IPS-NIHi11 (cell line): Measurements from ENCODE around the gene IPP.
"Not testable (repeated sequence)": the region's sequence is repeated elsewhere in the genome, so short reads cannot be mapped to it uniquely, and the experiment has no call there.

Experiments
- DNase-seq: peaks from one replicate; pipeline ENCODE4 v3.0.0; 2012; ENCODE audit warnings: mixed read lengths, low spot score

The IPP gene

DNA sequence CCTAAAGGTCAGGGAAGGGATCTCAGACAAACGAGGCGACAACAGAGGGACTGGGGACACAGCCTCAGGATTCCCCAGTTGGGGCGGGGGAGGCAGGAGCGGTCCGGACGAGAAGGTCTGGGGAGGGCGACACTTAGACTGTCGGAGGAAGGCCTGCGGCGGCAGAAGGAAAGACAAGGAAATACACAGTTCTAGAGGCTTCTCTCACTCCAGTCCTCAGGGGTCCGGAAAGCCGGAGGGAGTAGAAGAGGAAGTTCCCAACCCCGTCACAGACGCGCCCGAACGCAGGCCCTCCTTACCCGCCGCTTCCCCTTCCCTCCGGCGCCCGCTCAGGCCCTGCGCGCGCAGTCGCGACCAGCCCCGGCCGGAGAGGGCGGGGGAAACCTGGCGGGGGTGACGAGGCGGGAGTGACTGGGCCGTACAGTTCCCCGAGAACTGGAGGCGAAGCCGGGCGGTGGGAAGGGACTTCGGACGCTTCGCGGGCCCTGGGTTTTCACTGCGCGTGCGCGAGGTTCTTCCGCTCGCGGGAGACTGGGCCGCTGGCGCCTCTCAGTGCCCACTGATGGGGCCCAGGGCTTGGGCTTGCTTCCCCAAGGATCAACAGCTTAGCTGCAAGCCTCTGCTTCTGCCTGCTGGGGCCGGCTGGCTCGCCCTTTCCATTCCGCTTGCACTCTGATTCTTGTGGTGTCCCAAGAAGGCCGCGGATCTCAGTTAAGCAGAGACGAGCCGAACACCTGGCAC is at the start of gene IPP:
IPP (minus strand) TSS at position 356 of the 741 bp plus-strand sequence. CDS start 4,242 bp downstream, outside the sequence.
- peak; percentile 98 for DNase-seq

DNA sequence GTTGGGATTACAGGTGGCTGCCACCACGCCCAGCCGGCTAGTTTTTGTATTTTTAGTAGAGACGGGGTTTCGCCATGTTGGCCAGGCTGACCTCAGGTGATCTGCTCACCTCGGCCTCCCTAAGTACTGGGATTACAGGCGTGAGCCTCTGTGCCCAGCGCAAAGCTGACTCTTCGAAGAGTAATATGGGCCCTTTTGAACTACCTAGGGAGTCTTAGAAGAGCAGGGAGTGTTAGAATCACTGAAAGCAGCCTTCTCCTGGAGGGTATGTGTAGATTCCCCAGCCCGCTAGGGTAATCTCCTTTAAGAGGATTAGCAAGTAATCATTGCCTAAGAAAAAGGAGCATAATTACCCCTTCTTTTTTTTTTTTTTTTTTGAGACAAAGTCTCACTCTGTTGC is 46.5 kb upstream of the IPP start:
- DNase-seq, result no peak

DNA sequence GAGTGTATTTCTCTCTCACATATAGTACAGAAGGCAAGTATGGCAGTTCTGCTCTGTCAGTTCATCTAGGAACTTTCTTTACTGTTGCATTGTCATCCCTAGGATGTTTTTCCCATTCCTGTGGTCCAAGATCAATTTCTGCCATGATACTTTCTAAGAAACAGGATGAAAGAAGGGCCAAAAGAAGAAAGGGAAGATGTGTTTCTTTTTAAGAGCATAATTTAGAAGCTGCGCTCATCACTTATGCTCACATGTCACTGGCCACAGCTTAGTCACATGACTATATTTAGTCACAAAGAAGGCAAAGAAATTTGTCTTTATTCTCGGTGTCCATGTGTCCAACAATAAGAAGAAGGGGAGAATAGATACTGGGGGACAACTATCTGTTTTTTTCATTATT is 45.9 kb upstream of the IPP start:
- DNase-seq, result no peak

DNA sequence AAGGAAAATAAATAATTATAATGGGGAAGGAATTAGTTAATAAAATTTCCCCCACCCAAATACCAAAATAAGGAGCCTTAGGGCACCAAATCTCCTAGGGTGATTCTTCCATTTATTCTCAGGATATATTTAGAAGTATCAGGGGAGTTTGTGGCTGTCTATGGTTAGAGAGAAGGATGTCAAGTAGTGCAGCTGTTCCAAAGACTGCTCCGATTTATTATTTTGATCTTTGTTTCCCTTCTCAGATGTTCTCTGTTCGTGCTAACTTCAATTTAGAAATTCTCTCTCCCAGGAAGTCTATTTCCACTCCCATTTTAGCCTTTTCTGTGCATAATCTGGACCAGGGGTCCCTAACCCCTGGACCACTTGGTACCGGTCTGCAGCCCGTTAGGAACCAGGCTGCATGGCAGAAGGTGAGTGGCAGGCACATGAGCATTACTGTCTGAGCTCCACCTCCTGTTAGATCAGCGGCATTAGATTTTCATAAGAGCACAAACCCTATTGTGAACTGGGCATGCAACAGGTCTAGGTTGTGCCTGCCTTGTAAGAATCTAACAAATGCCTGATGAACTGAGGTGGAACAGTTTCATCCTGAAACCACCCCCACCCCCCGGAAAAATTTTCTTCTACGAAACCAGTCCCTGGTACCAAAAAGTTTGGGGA is 43.6 kb upstream of the IPP start:
- no peak for DNase-seq

DNA sequence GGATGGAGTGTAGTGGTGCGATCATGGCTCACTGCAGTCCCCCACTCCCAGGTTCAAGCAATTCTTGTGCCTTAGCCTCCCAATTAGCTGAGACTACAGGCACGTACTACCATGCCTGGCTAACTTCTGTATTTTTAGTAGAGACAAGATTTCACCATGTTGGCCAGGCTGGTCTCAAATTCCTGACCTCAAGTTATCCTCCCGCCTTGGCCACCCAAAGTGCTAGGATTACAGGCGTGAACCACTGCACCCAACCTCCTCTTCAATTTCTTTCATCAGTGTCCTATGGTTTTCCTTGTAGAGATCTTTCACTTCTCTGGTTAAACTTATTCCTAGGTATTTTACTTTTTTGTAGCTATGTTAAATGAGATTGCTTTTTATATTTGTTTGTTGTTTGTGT is 42.3 kb upstream of the IPP start:
- DNase-seq, result no peak

DNA sequence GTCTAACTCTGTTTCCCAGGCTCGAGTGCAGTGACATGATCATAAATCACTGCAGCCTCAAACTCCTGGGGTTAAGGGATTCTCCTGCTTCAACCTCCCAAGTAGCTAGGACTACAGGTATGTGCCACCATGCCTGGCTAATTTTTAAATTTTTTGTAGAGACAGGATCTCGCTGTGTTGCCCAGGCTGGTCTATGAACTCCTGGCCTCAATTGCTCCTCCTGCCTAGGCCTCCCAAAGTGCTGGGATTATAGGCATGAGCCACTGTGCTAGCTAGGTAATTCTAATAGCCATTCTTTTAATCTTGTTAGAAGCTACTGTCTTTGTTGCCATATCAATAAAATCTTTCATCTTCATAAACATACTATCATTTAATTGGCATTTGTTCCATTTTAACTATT is 39.1 kb upstream of the IPP start:
- DNase-seq, result no peak

DNA sequence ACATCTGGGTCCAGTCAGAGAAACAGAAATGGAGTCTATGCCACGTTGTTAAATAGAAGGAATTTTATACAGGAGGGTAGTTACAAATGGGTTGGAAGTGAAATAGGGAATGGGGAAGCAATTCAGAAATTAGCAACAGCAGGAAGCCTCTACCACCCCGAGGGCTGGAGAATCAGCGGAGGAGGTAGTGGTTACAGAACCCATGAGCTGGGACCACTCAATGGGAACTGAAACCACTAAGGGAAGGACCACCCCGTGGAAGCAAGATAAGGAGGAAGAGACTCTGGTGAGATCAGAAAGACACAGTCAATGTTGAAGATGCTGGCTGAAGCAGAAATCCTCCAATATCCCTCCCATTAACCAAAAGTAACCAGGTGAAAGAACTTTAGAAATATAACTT is 37.5 kb upstream of the IPP start:
- no peak for DNase-seq

DNA sequence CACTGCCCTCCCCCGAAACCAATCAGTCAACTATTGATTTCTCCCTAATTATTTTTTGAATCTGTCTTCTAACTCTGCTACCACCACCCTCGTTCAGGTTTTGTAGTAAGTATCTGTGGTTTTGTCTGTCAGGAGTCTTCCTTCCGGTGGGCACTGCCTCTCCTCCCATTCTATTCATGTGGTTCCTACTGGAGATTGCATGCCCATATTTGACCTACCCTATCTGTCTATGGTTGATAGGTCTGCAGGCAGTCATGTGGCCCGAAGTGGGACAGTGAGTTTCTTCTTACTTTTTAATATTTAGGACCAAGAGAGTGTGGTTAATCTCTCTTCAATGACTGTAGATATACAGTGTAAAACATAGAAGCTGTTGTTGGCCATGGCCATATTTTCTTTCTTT is 35.1 kb upstream of the IPP start:
- DNase-seq, result no peak

DNA sequence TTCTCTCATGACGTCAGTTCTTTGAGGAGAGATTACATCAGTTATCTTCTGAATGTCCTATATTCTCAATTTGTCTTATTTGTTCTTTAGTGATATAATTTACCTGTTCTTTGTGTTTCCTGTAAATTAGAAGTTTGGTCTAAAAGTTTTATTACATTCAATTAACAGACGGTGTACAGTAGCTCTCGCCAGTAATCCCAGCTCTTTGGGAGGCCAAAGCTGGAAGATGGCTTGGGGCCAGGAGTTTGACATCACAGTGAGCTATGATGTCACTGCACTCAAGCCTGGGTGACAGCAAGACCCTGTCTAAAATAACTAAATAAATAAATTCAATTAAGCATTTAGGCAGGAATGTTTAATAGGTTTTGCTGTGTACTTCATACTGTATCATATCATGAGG is 25.3 kb upstream of the IPP start:
- DNase-seq, result no peak

DNA sequence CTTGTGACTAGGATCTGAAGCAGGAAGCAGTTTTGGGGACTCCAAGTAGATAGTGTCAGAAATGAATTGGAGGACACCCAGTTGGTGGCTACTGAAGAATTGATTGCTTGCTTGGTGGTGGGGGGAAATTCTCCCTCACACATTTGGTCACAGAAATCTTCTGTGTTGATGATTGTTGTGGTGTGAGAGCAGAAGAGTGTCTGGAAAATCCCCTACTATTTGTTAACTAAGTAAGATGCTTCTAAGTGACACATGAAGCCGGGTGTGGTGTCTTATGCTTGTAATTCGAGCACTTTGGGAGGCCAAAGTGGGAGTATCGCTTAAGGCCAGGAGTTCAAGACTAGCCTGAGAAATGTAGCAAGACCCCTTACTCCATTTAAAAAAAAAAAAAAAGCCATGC is 22.5 kb upstream of the IPP start:
- no peak for DNase-seq

DNA sequence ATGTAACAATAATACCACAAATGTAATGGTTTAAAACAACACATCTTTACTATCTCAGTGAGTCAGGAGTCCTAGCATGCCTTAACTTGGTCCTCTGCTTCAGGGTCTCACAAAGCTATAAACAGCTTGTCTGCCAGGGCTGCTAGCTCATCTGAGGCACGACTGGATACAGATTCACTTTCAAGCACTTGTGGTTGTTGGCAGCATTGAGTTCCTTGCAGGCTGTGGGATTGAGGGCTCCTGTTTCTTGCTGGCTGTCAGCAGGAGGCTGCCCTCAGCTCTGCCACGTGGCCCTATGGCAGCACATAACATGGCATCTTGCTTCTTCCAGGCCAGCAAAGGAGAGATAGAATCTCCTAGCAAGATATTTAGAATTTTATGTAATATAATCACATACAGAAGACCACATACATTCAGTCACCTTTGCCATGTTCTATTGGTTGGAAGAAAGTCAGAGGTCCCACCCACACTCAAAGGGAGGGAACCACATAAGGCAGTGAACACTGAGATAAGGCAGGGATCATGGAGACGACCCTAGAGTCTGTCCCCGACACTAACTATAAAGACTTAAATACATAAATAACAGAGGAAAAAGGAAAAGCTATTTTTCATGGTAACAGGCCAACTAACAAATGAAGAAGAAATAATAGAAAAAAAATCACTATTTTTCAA is 18.9 kb upstream of the IPP start:
- DNase-seq, result peak; percentile 36

DNA sequence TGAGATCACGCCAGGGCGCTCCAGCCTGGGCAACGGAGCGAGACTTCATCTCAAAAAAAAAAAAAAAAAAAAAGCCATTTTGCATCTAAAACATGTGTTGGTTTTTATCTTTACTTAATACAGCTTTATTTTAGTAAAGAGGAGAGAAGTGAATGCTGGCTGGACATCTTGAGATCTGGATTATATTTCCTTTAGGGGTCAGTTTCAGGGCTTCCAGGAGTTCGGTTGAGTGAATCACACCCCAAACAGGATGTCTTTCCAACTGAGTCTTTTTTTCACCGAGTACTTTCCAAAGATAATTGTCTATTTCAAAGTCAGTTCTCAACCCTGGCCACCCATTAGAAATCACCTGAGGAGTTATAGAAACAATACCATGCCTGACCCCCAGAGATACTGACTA is 16.6 kb upstream of the IPP start:
- DNase-seq, result no peak

DNA sequence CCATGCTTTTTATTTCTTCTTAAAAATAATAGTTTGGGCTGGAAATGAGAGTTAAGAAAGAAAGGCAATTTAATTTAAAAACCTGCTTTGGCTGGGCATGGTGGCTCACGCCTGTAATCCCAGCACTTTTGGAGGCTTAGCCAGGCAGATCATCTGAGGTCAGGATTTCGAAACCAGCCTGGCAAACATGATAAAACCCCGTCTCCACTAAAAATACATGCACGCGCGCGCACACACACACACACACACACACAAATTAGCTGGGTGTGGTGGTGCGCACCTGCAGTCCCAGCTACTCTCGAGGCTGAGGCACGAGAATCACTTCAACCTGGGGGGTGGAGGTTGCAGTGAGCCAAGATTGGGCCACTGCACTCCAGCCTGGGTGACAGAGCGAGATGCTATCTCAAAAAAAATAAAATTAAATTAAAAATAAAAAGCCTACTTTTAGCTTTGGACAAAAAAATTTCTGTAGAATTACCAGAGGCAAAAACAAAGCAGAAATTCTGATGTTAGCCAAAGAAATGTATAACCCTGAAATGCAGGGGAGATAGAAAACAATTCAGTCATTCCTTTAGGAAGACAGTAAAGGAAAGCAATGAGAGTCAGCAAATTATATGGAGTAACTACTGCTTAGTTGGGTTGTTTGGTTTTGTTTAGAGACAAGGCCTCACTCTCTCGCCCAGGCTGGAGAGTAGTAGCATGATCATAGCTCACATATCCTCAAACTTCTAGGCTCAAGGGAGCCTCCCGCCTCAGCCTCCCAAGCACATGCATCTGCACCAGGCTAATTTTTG is 15.7 kb upstream of the IPP start:
- DNase-seq, result no peak

DNA sequence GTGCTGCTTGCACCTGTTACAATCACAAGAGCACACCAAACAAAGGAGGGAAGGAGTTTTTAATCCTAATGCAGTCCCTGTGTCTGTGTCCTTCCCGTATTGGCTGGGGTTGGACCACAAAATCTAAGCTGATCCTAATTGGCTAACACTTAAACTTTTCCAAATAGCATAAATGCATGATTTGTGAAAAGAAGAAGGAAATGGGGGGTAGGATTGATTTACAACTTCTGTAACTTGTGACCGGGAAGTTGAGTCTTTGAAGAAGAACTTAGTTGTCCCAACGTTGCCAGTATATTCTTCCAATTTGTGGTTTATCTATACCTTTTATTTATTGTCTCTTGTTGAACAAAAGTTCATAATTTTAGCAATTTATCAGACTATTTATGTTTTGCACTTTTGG is 11.8 kb upstream of the IPP start:
- no peak for DNase-seq

DNA sequence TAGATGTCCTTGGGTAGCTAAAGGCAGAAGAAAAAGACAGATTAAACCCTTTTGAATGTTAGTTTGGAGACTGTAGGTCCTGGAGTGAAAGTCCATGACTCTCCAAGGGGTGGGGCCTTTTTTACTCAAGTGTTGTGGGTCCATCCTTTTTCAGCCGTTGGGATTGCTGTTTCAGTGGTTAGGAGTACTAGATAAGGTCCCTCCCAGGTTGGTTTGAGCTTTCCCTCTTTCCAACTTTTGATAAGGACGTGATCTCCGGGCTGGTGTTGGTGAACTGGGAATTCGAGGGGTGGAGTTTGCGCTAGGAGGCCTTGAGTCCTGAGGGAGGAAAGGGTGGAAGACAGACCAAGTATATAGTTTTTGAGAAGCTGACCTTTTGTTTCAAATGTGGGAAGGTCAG is 5.2 kb upstream of the IPP start:
- no peak for DNase-seq

DNA sequence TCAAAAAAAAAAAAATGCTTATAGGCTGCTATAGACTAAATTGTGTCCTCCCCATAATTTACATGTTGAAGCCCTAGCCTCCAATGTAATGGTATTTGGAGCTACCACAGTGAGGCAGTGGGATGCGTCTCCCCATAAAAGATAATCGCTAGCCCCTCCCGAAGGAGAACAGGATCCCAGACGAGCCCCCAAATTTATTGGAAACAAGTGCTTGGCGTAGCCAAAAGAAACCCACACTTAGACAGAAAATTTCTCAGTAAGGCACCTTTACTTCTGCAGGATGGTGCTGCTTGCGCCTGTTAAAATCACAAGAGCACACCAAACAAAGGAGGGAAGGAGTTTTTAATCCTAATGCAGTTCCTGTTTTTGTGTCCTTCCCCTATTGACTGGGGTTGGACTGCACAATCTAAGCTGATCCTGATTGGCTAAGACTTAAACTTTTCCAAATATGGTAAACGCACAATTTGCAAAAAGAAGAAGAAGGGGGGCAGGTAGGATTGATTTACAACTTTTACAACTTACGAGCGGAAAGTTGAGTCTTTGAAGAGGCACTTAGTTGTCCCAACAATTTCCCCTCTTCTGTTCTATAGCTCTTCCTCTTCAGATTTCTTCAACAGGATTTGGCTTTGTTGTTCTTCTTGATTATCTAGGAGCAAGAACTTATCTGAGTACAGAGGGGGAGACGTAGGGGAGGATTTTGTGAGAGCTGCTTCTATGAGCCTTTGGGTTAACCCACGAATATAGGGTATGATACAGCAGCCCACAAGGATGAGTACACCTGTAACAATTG is 3.0 kb upstream of the IPP start:
- DNase-seq, result no peak

DNA sequence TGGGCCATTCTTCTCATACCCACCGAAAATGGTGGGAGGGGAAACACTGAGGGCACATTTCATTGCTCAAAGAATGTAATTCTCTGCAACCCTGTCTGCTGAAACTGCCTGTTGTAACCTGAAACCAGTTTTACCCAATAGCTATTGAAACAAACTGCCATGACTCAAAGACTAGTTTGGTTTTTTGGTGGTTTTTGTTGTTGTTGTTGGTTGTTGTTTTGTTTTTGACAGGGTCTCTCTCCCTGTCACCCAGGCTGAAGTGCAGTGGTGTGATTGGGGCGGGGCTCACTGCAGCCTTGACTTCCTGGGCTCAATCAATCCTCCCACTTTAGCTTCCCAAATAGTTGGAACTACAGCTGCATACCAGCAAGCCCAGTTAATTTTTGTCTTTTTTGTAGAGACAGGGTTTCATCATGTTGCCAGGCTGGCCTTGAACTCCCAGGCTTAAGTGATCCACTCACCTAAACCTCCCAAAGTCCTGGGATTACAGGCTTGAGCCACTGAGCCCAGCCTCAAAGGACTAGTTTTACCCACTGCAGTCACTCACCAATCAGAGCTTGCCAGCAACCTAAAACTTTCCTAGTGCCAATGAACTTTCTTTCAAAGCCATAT is 2.1 kb upstream of the IPP start:
- no peak for DNase-seq

DNA sequence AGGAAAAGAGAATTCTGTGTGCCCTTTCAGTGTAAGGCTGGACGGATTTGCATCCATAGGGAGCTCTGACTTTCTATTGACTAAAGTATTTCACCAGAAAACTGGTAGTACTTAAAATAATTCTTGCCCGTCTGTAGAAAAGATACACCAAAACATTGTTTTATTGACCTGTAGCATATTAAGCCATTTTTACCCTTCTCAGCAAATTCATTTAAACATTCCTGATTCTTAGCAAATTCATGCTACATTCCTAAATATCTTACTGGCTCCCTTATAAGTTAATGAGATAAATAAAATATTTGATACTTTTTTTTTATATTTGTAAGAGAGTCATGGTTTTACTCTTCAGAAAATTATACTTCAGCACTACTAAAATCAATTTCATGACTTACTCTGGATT is 1.6 kb upstream of the IPP start:
- DNase-seq, result no peak

DNA sequence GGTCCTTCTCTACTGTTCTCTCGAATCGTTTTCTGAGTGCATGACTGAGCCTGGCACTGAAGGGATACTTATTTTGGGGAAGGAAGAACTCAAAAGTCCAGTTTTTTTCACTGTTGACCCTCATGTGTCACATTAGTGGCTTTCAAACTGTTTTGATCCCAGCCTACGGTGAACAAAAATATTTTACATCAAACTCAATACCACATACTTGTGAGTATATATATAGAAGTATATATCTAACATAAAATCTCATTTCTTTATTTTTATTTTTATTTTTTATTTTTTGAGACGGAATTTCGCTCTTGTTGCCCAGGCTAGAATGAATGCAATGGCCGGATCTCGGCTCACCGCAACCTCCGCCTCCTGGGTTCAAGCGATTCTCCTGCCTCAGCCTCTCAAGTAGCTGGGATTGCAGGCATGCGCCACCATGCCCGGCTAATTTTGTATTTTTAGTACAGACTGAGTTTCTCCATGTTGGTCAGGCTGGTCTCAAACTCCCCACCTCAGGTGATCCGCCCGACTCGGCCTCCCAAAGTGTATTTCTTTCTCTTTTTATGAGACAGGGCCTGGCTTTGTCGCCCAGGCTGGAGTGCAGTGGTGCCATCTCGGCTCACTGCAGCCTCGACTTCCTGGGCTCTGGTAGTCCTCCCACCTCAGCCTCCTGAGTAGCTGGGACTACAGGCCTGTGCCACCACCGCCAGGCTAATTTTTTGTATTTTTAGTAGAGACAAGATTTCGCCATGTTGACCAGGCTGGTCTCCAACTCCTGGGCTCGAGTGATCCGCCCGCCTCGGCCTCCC is 786 bp upstream of the IPP start:
- not testable (repeated sequence) for DNase-seq

DNA sequence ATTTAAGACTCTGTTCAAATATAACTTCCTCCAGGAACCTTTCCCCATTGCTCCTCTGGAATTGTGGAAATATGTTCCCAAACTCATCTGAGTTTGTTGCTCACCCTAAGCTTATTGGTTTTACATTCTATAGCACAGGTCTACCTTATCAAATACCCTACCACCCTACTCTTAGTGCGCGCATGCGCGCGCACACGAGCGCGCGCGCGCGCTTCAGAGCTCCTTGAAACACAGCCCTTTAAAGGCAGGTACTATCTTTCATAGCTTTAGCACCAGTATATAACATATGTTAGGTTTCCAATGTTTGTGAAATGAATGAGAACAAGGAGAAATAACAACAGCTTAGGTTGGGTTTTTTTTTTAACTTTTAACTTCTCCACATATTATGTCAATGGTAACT is 3.5 kb downstream of the IPP start:
- no peak for DNase-seq
